Fibroblast of lung (primary cell): ENCODE data around the gene MEGF6. TPM values are rescaled to one million over a fixed set of nuclear protein-coding genes. Genes with fewer than 3 reads are reported as not detected.

Experiments used
- DNase-seq, 2 donors: peaks; one replicate each; pipeline versions ENCODE4 v3.0.0 to v3.0.0-alpha.2; 2010; ENCODE audit warnings: low read depth in 2 of 2
- H2AFZ ChIP-seq: 2 replicates; pipeline ENCODE4 v1.5.1; 2012; ENCODE audit warnings: low read length, control low read depth, inconsistent platforms
- H3K27ac ChIP-seq: 2 replicates; pipeline ENCODE4 v1.5.1; 2011; ENCODE audit warnings: low read length, control low read depth; ENCODE audit not compliant: insufficient read depth
- H3K27me3 ChIP-seq: 2 replicates; pipeline ENCODE4 v1.5.1; 2011; ENCODE audit warnings: mild to moderate bottlenecking, low read length; ENCODE audit not compliant: control insufficient read depth, insufficient read depth
- H3K36me3 ChIP-seq: 2 replicates; pipeline ENCODE4 v1.5.1; 2011; ENCODE audit warnings: low read length; ENCODE audit not compliant: control insufficient read depth, insufficient read depth
- H3K4me1 ChIP-seq: 2 replicates; pipeline ENCODE4 v1.5.1; 2011; ENCODE audit warnings: low read length; ENCODE audit not compliant: control insufficient read depth, insufficient read depth; ENCODE audit errors: extremely low read depth
- H3K4me2 ChIP-seq: 2 replicates; pipeline ENCODE4 v1.5.1; 2011; ENCODE audit warnings: low read length, control low read depth; ENCODE audit not compliant: insufficient read depth; ENCODE audit errors: extremely low read depth
- H3K4me3 ChIP-seq, 4 experiments: fragments of 200-600 bp in 1 of 4; sonication (generic) in 1 of 4; replicated peaks in 1 of 4; 2 replicates each; pipeline ENCODE4 v1.5.1; 2011 to 2016; ENCODE audit warnings: low read length in 4 of 4, low read depth in 3 of 4, mild to moderate bottlenecking in 3 of 4, control low read depth in 2 of 4, inconsistent platforms in 1 of 4, mixed read lengths in 1 of 4; ENCODE audit not compliant: insufficient read depth in 1 of 4; ENCODE audit errors: control extremely low read depth in 1 of 4
- H3K79me2 ChIP-seq: 2 replicates; pipeline ENCODE4 v1.5.1; 2012; ENCODE audit warnings: mild to moderate bottlenecking, low read length, inconsistent platforms; ENCODE audit not compliant: control insufficient read depth, insufficient read depth
- H3K9ac ChIP-seq: 2 replicates; pipeline ENCODE4 v1.5.1; 2011; ENCODE audit warnings: mild to moderate bottlenecking, low read length, control low read depth; ENCODE audit not compliant: insufficient read depth
- H3K9me3 ChIP-seq: 2 replicates; pipeline ENCODE4 v1.5.1; 2012; ENCODE audit warnings: low read depth, low read length; ENCODE audit not compliant: control insufficient read depth, insufficient read depth
- H4K20me1 ChIP-seq: 2 replicates; pipeline ENCODE4 v1.5.1; 2011; ENCODE audit warnings: low read length; ENCODE audit not compliant: control insufficient read depth, insufficient read depth; ENCODE audit errors: extremely low read depth
- EZH2 ChIP-seq: IDR thresholded peaks from 2 replicates; pipeline ENCODE4 v1.5.1; 2012; ENCODE audit warnings: low read length, control low read depth, mild to moderate bottlenecking; ENCODE audit errors: missing control alignments
- polyA plus RNA-seq, 2 donors: library from polyadenylated mRNA; depleted of rRNA in 1 of 2; stranded (reverse) in 1 of 2; unstranded in 1 of 2; fragments of >200 nt; gene quantifications; 2 replicates each; pipeline ENCODE4 v1.2.1, GENCODE V29; 2011 to 2012; ENCODE audit warnings: missing spikeins in 1 of 2
- total RNA-seq: library from RNA; depleted of rRNA; stranded (reverse); fragments of >200 nt; gene quantifications from 2 replicates; pipeline ENCODE4 v1.2.1, GENCODE V29; 2014
- TF ChIP-seq, protein P1 (sequence below), 2 donors: IDR thresholded peaks in 1 of 2; conservative IDR thresholded peaks in 1 of 2; 1 replicate in 1 of 2; 2 replicates in 1 of 2; pipeline ENCODE4 v1.5.1; 2011 to 2012; ENCODE audit warnings: low read length in 2 of 2, control low read depth in 1 of 2, inconsistent platforms in 1 of 2, low read depth in 1 of 2, mild to moderate bottlenecking in 1 of 2

MEGF6 gene
- total and polyA plus RNA-seq, 2 donors (not counting 1 experiment from before 2014, with no cell fraction given) = 1.6 to 11.6 TPM

DNA sequence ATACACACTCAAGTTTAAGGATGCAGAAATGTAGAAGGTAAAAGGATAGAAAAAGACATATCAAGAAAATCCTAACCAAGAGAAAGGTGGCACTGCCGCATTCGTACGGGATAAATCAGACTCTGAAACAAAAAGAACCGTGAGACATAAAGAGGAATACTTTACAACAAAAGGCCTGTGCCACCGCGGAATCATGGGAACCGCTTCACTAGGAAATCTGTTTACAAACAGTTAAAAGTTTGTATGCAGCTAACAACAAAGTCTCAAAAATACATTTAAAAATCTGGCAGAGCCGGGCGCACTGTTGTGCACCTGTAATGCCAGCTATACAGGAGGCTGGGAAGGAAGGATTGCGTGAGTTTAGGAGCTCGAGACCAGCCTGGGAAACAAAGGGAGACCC lies 30.5 kb upstream of the MEGF6 start:
- no peaks in the 10 kb centered on the region for H3K9me3 ChIP-seq
- H3K4me3 ChIP-seq = no peak overlapping the region
- no peak for DNase-seq
- no peak overlapping the region for H3K4me2 ChIP-seq
- no peaks in the 10 kb centered on the region for H3K4me1 ChIP-seq
- H3K9ac ChIP-seq = no peak overlapping the region
- H3K36me3 ChIP-seq = peaks cover 6% of the 10 kb centered on the region
- no peak for TF ChIP-seq EZH2
- TF ChIP-seq, protein P1, sequence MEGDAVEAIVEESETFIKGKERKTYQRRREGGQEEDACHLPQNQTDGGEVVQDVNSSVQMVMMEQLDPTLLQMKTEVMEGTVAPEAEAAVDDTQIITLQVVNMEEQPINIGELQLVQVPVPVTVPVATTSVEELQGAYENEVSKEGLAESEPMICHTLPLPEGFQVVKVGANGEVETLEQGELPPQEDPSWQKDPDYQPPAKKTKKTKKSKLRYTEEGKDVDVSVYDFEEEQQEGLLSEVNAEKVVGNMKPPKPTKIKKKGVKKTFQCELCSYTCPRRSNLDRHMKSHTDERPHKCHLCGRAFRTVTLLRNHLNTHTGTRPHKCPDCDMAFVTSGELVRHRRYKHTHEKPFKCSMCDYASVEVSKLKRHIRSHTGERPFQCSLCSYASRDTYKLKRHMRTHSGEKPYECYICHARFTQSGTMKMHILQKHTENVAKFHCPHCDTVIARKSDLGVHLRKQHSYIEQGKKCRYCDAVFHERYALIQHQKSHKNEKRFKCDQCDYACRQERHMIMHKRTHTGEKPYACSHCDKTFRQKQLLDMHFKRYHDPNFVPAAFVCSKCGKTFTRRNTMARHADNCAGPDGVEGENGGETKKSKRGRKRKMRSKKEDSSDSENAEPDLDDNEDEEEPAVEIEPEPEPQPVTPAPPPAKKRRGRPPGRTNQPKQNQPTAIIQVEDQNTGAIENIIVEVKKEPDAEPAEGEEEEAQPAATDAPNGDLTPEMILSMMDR (conservative IDR thresholded peaks at IDR 0.05 in 1 of 2, IDR thresholded peaks at IDR 0.05 in 1 of 2; ENCODE audit: low read depth in 1 of 2, low read length in 2 of 2) = no peak
- H2AFZ ChIP-seq = no peak overlapping the region
- H3K27me3 ChIP-seq = no peaks in the 10 kb centered on the region
- H4K20me1 ChIP-seq = no peaks in the 10 kb centered on the region
- no peak overlapping the region for H3K27ac ChIP-seq
- H3K79me2 ChIP-seq = no peaks in the 10 kb centered on the region

DNA sequence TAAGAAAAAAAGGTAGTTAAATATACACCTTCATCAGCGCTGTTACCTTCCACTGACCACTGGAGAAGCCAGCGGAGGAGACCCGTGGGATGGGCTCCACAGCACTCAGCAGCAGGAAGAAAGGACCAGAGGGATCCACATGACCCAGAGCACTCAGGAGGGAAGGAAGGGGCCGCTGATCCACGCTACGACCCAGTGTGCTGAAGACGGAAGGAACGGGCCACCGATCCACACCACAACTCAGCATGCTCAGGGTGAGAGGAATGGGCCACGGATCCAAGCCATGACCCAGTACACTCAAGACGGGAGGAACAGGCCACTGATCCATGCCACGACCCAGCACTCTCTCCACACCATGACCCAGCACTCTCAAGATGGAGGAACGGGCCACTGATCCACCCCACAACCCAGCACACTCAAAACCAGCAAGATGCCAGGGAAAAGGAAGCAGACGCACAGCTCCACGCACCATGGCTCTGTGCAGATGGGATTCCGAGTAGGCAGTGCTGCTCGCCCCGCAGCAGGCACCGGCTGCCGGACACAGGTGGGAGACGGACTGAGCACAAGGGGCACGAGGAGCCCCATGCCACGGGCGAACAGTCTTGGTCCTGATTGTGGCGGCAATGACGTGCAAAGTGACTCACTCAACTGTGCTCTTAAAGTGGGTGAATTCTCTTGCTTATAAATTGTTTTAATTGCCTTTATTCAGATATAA lies 29.9 kb upstream of the MEGF6 start:
- DNase-seq = no peak
- Histone ChIP-seq H3K36me3 (peaks cover 9% of the 10 kb centered on the region), H3K9me3 (no peaks in the 10 kb centered on the region), H3K27me3 (no peaks in the 10 kb centered on the region), H3K9ac (no peak overlapping the region), H3K27ac (no peak overlapping the region), H4K20me1 (no peaks in the 10 kb centered on the region), H3K79me2 (no peaks in the 10 kb centered on the region), H3K4me1 (no peaks in the 10 kb centered on the region), H2AFZ (no peak overlapping the region), H3K4me3 (no peak overlapping the region), H3K4me2 (no peak overlapping the region)
- TF ChIP-seq EZH2 = no peak
- TF ChIP-seq, protein P1 (conservative IDR thresholded peaks at IDR 0.05 in 1 of 2, IDR thresholded peaks at IDR 0.05 in 1 of 2; ENCODE audit: low read depth in 1 of 2, low read length in 2 of 2) = no peak

DNA sequence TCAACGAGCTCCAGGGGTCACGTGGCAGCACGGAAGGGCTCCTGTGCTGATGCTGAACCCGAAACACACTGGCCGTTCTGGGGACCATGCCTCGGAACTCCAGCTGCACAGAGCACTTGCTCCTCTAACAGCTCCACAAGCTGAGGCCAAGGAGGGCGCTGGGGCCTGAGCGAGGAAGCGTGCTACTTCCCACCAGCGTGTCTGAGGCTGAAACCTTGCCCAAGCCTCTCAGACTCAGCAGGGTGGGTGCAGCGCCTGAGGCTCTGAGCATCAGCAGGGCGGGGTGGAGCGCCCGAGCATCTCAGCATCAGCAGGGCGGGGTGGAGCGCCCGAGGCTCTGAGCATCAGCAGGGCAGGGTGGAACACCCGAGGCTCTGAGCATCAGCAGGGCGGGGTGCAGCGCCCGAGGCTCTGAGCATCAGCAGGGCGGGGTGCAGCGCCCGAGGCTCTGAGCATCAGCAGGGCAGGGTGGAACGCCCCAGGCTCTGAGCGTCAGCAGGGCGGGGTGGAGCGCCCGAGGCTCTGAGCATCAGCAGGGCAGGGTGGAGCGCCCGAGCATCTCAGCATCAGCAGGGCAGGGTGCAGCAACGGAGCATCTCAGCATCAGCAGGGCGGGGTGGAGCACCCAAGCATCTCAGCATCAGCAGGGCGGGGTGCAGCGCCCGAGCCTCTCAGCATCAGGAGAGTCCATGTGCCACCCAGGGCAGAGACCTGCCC lies 29.0 kb upstream of the MEGF6 start:
- Histone ChIP-seq H3K79me2 (no peaks in the 10 kb centered on the region), H4K20me1 (no peaks in the 10 kb centered on the region), H3K4me2 (no peak overlapping the region), H3K9ac (no peak overlapping the region), H3K27ac (no peak overlapping the region), H3K9me3 (no peaks in the 10 kb centered on the region), H2AFZ (no peak overlapping the region), H3K36me3 (peaks cover 7% of the 10 kb centered on the region), H3K4me3 (no peak overlapping the region), H3K27me3 (no peaks in the 10 kb centered on the region), H3K4me1 (no peaks in the 10 kb centered on the region)
- DNase-seq = no peak
- TF ChIP-seq, protein P1 (conservative IDR thresholded peaks at IDR 0.05 in 1 of 2, IDR thresholded peaks at IDR 0.05 in 1 of 2; ENCODE audit: low read depth in 1 of 2, low read length in 2 of 2) = no peak
- TF ChIP-seq EZH2 = no peak
